Astrocyte (in vitro differentiated cells and primary cell): ENCODE data around the gene CCR2.

ENCODE experiments used
- CTCF ChIP-seq: IDR thresholded peaks from 2 replicates; pipeline ENCODE4 v1.5.1; 2011; ENCODE audit warnings: low read depth, mild to moderate bottlenecking, inconsistent platforms, low read length, moderate library complexity; ENCODE audit not compliant: insufficient read depth
- EZH2 ChIP-seq: IDR thresholded peaks from 2 replicates; pipeline ENCODE4 v1.6.1; 2012; ENCODE audit warnings: mild to moderate bottlenecking, low read length, inconsistent platforms; ENCODE audit not compliant: insufficient read depth

GRCh38 chr3:46356909-46357308 is 3.0 kb downstream of the CCR2 start:
- TF ChIP-seq CTCF (no peak), EZH2 (no peak)
